ENCODE results near the gene EEF1AKMT3.

- TF ChIP-seq POLR2A (IDR thresholded peaks at IDR 0.05) (no peak), CTCF (IDR thresholded peaks at IDR 0.05) (no peak), POLR2AphosphoS5 (IDR thresholded peaks at IDR 0.05) (no peak)
Measured at GRCh38 chr12:57766464-57767304, 5.7 kb upstream of the EEF1AKMT3 start, which contains the start of gene CYP27B1.

Measured in sigmoid colon (tissue), 4 donors.